Muscle of leg (tissue), 9 donors: ENCODE results near the gene AHSG. TPM values are rescaled to one million over a fixed set of nuclear protein-coding genes. Genes with fewer than 3 reads are reported as not detected.

Source experiments
- polyA plus RNA-seq, 8 donors: library from polyadenylated mRNA; unstranded; fragments of 120-200 nt; gene quantifications; one replicate each; pipeline versions ENCODE4 v1.2.1 to v1.2.3, GENCODE V29; 2013; ENCODE audit warnings: inconsistent platforms in 1 of 8, low replicate concordance in 1 of 8; ENCODE audit not compliant: insufficient read length in 8 of 8, insufficient read depth in 1 of 8
- total RNA-seq: library from RNA; stranded (reverse); fragments of 120-200 nt; gene quantifications from one replicate; pipeline ENCODE4 v1.2.4, GENCODE V29; 2013

The AHSG gene
- total and polyA plus RNA-seq, 9 donors: 0.10 to 22.3 (median 0.28) TPM; not detected in 2

Other genes with a start within 250 kb of the AHSG start
- 2.5 TPM for gene CRYGS, start 68.7 kb upstream of the AHSG start, total RNA-seq
- gene CRYGS, start 68.7 kb upstream of the AHSG start, polyA plus RNA-seq: 1 to 10 TPM; 1.3 to 4.3 (median 2.2) TPM
- 13.3 TPM for gene TBCCD1, start 45.7 kb upstream of the AHSG start, total RNA-seq
- 10 to 100 TPM in 7 of 8 donors, 1 to 10 TPM in 1; 8.5 to 14.3 (median 10.9) TPM for gene TBCCD1, start 45.7 kb upstream of the AHSG start, polyA plus RNA-seq
- gene DNAJB11, start 42.3 kb upstream of the AHSG start, total RNA-seq: 30.3 TPM
- 10 to 100 TPM; 36.6 to 49.7 (median 40.7) TPM for gene DNAJB11, start 42.3 kb upstream of the AHSG start, polyA plus RNA-seq
- gene FETUB, start 27.3 kb downstream of the AHSG start, total RNA-seq: 0.04 TPM
- gene FETUB, start 27.3 kb downstream of the AHSG start, polyA plus RNA-seq: under 1 TPM in 4 of 8 donors, not detected in 4; 0.10 to 0.55 (median 0.28) TPM
- 0.04 TPM for gene HRG, start 53.0 kb downstream of the AHSG start, total RNA-seq
- gene HRG, start 53.0 kb downstream of the AHSG start, polyA plus RNA-seq: under 1 TPM in 4 of 8 donors, not detected in 4; 0.03 to 0.53 (median 0.18) TPM
- gene KNG1, start 104.3 kb downstream of the AHSG start, total RNA-seq: 0.13 TPM
- gene KNG1, start 104.3 kb downstream of the AHSG start, polyA plus RNA-seq: 1 to 10 TPM in 1 of 8 donors, under 1 TPM in 3, not detected in 4; 0.05 to 1.5 (median 0.59) TPM
- gene EIF4A2, start 170.5 kb downstream of the AHSG start, total RNA-seq: 593 TPM
- gene EIF4A2, start 170.5 kb downstream of the AHSG start, polyA plus RNA-seq: 100 to 1,000 TPM; 477 to 568 (median 540) TPM
- gene RFC4, start 193.4 kb downstream of the AHSG start, total RNA-seq: 24.0 TPM
- 10 to 100 TPM; 21.1 to 30.7 (median 26.3) TPM for gene RFC4, start 193.4 kb downstream of the AHSG start, polyA plus RNA-seq
- gene ADIPOQ, start 229.7 kb downstream of the AHSG start, total RNA-seq: not detected
- under 1 TPM in 5 of 8 donors, not detected in 3; 0.02 to 0.04 (median 0.04) TPM for gene ADIPOQ, start 229.7 kb downstream of the AHSG start, polyA plus RNA-seq